LNCaP clone FGC (cell line): ENCODE measurements around the gene ZNF362.

Source experiments
- DNase-seq: peaks from one replicate; pipeline ENCODE4 v3.0.0-alpha.2; 2011; ENCODE audit warnings: low read depth
- H3K4me3 ChIP-seq: 2 replicates; pipeline ENCODE4 v1.5.1; 2011; ENCODE audit warnings: mild to moderate bottlenecking, low read depth, low read length, control low read depth
- TF ChIP-seq, protein P1 (sequence below): IDR thresholded peaks from 2 replicates; pipeline ENCODE4 v1.5.1; 2012; ENCODE audit warnings: mild to moderate bottlenecking; ENCODE audit not compliant: control insufficient read depth, insufficient read depth; ENCODE audit errors: extremely low read depth

The ZNF362 gene

DNA sequence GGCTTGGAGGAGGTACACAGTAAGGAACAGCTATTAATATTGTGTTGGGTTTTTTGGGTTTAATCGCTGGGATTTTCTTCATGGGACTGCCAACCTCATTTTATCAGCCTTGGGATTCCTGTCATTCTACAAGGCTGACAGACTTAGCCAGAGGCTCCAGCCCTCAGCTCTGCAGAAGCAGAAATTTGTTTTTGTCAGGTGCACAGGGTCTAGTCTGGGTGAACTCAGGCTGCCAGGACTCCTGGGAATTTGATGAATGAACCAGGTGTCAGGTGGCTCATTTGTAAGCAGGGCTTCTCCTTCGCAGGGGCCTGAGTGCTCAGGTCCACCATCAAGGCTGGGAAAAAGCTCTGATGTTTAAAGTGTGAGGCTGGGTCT, 11.5 kb upstream of the ZNF362 start:
- DNase-seq, result no peak
- TF ChIP-seq, protein P1, sequence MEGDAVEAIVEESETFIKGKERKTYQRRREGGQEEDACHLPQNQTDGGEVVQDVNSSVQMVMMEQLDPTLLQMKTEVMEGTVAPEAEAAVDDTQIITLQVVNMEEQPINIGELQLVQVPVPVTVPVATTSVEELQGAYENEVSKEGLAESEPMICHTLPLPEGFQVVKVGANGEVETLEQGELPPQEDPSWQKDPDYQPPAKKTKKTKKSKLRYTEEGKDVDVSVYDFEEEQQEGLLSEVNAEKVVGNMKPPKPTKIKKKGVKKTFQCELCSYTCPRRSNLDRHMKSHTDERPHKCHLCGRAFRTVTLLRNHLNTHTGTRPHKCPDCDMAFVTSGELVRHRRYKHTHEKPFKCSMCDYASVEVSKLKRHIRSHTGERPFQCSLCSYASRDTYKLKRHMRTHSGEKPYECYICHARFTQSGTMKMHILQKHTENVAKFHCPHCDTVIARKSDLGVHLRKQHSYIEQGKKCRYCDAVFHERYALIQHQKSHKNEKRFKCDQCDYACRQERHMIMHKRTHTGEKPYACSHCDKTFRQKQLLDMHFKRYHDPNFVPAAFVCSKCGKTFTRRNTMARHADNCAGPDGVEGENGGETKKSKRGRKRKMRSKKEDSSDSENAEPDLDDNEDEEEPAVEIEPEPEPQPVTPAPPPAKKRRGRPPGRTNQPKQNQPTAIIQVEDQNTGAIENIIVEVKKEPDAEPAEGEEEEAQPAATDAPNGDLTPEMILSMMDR, result no peak
- no peak overlapping the region for H3K4me3 ChIP-seq

DNA sequence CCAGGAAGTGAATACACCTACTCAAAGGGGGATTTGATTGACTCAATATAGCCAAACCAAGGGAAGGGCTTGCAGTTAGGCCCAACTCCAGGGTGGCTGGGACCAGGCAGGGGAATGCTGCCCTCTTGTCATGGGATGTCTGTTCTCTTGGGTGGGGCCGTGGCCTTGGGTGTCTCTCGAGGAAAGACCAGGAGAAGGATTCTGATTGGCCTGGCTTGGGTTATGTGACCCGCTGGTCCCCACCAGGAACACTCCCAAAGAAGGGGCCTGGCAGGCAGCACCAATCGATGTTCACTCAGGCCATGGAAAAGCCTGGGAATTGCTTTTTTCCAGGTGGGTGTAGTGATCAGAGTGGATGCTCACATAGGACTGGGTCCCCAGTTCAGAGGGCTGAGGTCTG, 10.1 kb upstream of the ZNF362 start:
- TF ChIP-seq, protein P1, result no peak
- no peak overlapping the region for H3K4me3 ChIP-seq
- DNase-seq, result no peak

DNA sequence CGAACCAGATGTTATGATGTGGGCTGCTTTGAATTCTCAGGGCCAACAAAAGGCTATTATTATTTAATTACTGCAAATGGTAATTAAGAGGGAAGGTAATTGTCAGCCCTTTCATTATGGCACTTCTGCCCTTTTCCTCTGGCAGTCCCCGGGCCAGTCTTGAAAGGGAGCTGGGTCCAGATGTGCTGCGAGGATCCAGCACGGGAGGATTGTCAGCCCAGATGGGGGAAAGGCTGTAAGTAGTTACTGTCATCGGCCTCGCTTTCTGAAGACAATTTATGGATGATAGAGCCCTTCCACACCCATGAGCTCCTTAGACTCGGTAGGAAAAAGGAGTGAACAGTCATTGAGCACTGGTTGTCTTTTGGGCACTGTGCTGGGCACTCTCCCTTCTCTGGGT, 8.7 kb upstream of the ZNF362 start:
- TF ChIP-seq, protein P1, result no peak
- DNase-seq, result no peak
- H3K4me3 ChIP-seq, result no peak overlapping the region

DNA sequence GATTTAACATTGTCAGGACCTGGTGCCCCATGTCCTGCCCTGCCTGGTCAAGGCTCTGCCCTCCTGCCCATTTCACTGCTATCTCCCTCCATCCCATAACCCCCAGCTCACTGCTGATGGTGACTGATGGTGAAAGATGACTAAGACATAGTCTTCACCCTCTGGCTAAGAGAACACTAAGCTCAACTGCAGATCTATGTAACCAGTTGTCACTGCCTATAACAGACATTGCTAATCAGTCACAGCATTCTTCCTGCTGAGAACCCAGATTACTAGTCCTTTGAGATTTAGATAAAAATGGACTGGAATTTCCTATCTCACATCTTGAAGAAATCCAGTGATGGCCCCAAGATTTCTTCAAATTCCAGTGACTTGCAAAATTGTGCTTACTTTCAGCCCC, 8.0 kb upstream of the ZNF362 start:
- TF ChIP-seq, protein P1, result no peak
- H3K4me3 ChIP-seq, result no peak overlapping the region
- no peak for DNase-seq

DNA sequence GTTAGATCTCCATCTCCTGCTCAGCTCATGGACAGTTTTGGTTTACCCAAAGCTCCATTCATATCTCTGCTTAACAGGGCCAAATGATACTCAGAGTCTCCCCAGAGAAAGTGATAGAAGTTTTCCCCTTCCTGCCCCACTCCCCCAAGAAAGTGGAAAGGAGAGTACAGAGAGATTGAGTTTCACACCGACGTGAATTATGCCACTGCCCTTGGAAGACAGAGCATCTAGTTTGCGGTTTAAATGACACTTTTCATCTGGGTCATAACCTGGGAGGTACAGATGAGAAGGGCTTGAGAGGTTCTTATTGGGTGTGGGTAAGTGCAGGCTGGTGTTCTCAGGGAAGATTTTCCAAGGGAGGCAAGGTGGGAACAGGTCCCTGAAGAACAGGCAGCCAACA, 6.9 kb upstream of the ZNF362 start:
- TF ChIP-seq, protein P1, result no peak
- no peak for DNase-seq
- H3K4me3 ChIP-seq, result no peak overlapping the region

DNA sequence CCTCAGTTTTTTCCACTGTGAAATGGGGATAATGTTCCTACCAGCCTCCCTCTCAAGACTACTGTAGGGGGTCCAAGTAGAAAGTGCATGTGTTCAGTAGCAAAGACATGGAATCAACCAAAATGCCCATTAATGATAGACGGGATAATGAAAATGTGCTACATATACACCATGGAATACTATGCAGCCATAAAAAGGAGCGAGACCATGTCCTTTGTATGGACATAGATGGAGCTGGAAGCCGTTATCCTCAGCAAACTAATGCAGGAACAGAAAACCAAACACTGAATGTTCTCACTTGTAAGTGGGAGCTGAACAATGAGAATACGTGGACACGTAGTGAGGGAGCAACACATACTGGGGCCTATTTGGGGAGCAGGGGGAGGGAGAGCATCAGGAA, 6.1 kb upstream of the ZNF362 start:
- TF ChIP-seq, protein P1, result no peak
- DNase-seq, result no peak
- no peak overlapping the region for H3K4me3 ChIP-seq

DNA sequence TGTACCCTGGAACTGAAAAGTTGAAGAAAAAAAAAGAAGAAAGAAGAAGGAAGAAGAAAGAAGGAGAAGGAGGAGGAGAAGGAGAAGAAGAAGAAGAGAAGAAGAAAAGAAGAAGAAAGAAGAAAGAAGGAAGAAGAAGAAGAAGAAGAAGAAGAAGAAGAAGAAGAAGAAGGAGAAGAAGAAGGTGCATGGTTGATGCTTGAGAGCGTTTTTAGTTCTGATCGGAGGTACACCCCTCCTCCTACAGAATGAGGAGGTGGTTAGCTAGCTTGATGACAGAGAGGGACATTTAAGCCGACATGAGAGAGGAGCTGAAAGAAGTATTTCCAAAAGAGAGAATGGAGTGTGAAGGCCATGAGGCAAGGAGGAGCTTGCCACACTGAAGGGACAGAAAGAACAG, 5.6 kb upstream of the ZNF362 start:
- TF ChIP-seq, protein P1, result no peak
- H3K4me3 ChIP-seq, result no peak overlapping the region
- DNase-seq, result no peak
